ENCODE results near the gene DDX54.
A peak's percentile ranks its signal among the peaks of the same experiment; 100 is the strongest.

DNA sequence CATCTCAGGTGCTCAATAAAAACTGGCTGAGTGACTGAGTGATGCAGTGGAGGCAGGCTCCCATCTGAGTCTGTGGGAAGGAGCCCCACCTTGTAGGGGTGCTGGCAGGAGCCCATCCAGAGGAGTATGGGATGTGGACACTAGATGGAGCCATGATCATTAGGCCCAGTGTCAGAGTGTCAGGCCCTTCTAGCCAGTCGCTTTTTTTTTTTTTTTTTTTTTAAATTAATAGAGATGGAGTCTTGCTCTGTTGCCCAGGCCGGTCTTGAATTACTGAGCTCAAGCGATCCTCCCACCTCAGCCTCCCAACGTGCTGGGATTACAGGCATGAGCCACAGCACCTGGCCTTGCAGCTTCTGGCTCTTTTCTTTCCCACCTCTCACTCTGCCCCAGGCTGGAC, 11.7 kb upstream of the DDX54 start:
- TF ChIP-seq CTCF (IDR thresholded peaks at IDR 0.05) = peak; percentile 91
- 0 out of 2 replicates have a peak, but pooled peaks have one; percentile 54 for TF ChIP-seq POLR2AphosphoS5 (IDR thresholded peaks at IDR 0.05; ENCODE audit: low read depth, low read length)
- TF ChIP-seq REST (IDR thresholded peaks at IDR 0.05; ENCODE audit: insufficient read depth in 1 of 2, low read depth in 2 of 2, low read length in 1 of 2) = no peak
- no peak for TF ChIP-seq SIN3A (IDR thresholded peaks at IDR 0.05; ENCODE audit: borderline replicate concordance, insufficient read depth, low read depth, low read length)
- no peak for TF ChIP-seq TCF7L2 (IDR thresholded peaks at IDR 0.05; ENCODE audit: low read depth, low read length)
